ENCODE results near the gene SUB1.

Gene SUB1

GRCh38 chr5:32646061-32646969 lies 61.0 kb downstream of the SUB1 start:
- DNase-seq: no peak

- no peak for DNase-seq
Measured at GRCh38 chr5:32651088-32651487, 65.7 kb downstream of the SUB1 start.

GRCh38 chr5:32651638-32652037 lies 66.3 kb downstream of the SUB1 start:
- no peak for DNase-seq

Data from amniotic stem cell (primary cell).